Measurements from ENCODE around the gene THRB.

The THRB gene

GRCh38 chr3:24162929-24163328, 331.7 kb downstream of the THRB start:
- no peak overlapping the region for H3K4me2 ChIP-seq (ENCODE audit: low read length)
- H3K4me1 ChIP-seq (ENCODE audit: control insufficient read depth, low read depth, low read length) = no peaks in the 10 kb centered on the region
- no peak overlapping the region for H2BK5ac ChIP-seq (ENCODE audit: low read length)
- no peak overlapping the region for H4K5ac ChIP-seq (ENCODE audit: low read length)
- H3K4me3 ChIP-seq (ENCODE audit: low read length) = no peak overlapping the region
- no peaks in the 10 kb centered on the region for H3K79me1 ChIP-seq (ENCODE audit: low read length)
- no peak overlapping the region for H3K18ac ChIP-seq (ENCODE audit: low read length)
- no peak for DNase-seq
- H4K8ac ChIP-seq (ENCODE audit: low read depth, low read length) = no peak overlapping the region
- no peaks in the 10 kb centered on the region for H3K36me3 ChIP-seq (ENCODE audit: control insufficient read depth, insufficient read depth, low read length)
- no peak overlapping the region for H3K23ac ChIP-seq (ENCODE audit: low read length)
- H3K56ac ChIP-seq (ENCODE audit: low read length) = no peak overlapping the region
- H3K4ac ChIP-seq (ENCODE audit: low read depth, low read length) = no peak overlapping the region
- H2BK15ac ChIP-seq (replicated peaks; ENCODE audit: low read depth) = no peak overlapping the region
- no peaks in the 10 kb centered on the region for H3K27me3 ChIP-seq (ENCODE audit: insufficient read depth, low read length, poor library complexity)
- H2BK120ac ChIP-seq (ENCODE audit: low read depth, low read length) = no peak overlapping the region
- no peak overlapping the region for H3K27ac ChIP-seq (ENCODE audit: low read depth, low read length)
- no peak overlapping the region for H2AK5ac ChIP-seq (ENCODE audit: low read length)
- no peaks in the 10 kb centered on the region for H3K79me2 ChIP-seq (ENCODE audit: control insufficient read depth, insufficient read depth, low read length)
- WGBS (ENCODE audit: extremely low coverage, insufficient coverage, low lambda C conversion rate) = no CpG with 5 or more reads among the region's 3 CpGs
- H3K9ac ChIP-seq (ENCODE audit: low read length) = no peak overlapping the region

DNA sequence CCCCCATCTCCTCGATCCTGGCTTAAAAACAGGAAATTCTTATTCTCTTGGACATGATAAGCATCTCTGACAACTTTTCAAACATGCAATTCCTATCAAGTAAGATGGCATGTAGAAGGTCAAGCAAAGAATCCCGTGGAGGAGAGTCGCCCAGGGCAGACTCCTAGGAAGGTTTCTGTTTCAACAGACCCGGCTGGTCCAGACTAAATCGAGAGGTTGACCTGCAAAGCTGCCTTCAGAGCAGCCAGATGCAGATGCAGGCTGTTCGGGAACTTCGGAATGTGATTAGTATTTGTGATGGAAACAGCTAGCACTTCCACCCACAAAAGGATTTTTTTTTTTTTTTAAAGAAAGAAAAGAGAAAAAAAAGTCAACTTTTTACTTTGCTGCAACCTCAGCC, 332.8 kb downstream of the THRB start:
- H2BK120ac ChIP-seq (ENCODE audit: low read depth, low read length) = no peak overlapping the region
- no peak overlapping the region for H3K56ac ChIP-seq (ENCODE audit: low read length)
- no peak overlapping the region for H2BK15ac ChIP-seq (replicated peaks; ENCODE audit: low read depth)
- WGBS (ENCODE audit: extremely low coverage, insufficient coverage, low lambda C conversion rate) = no CpG with 5 or more reads among the region's 7 CpGs
- no peaks in the 10 kb centered on the region for H3K4me1 ChIP-seq (ENCODE audit: control insufficient read depth, low read depth, low read length)
- H3K4me3 ChIP-seq (ENCODE audit: low read length) = no peak overlapping the region
- H3K9ac ChIP-seq (ENCODE audit: low read length) = no peak overlapping the region
- H3K4me2 ChIP-seq (ENCODE audit: low read length) = no peak overlapping the region
- H3K27ac ChIP-seq (ENCODE audit: low read depth, low read length) = no peak overlapping the region
- no peak overlapping the region for H4K5ac ChIP-seq (ENCODE audit: low read length)
- no peaks in the 10 kb centered on the region for H3K27me3 ChIP-seq (ENCODE audit: insufficient read depth, low read length, poor library complexity)
- H2BK5ac ChIP-seq (ENCODE audit: low read length) = no peak overlapping the region
- H3K36me3 ChIP-seq (ENCODE audit: control insufficient read depth, insufficient read depth, low read length) = no peaks in the 10 kb centered on the region
- H3K79me2 ChIP-seq (ENCODE audit: control insufficient read depth, insufficient read depth, low read length) = no peaks in the 10 kb centered on the region
- no peak overlapping the region for H3K23ac ChIP-seq (ENCODE audit: low read length)
- H4K8ac ChIP-seq (ENCODE audit: low read depth, low read length) = peak overlapping the region; percentile 44
- H3K18ac ChIP-seq (ENCODE audit: low read length) = no peak overlapping the region
- no peak overlapping the region for H3K4ac ChIP-seq (ENCODE audit: low read depth, low read length)
- H2AK5ac ChIP-seq (ENCODE audit: low read length) = no peak overlapping the region
- H3K79me1 ChIP-seq (ENCODE audit: low read length) = no peaks in the 10 kb centered on the region
- DNase-seq = peak; percentile 29

GRCh38 chr3:24160424-24161095, 334.1 kb downstream of the THRB start:
- DNase-seq = peak; percentile 65
- no peak overlapping the region for H2BK15ac ChIP-seq (replicated peaks; ENCODE audit: low read depth)
- no peak overlapping the region for H3K4me3 ChIP-seq (ENCODE audit: low read length)
- no peak overlapping the region for H3K23ac ChIP-seq (ENCODE audit: low read length)
- no peak overlapping the region for H3K9ac ChIP-seq (ENCODE audit: low read length)
- H2AK5ac ChIP-seq (ENCODE audit: low read length) = no peak overlapping the region
- H3K4me1 ChIP-seq (ENCODE audit: control insufficient read depth, low read depth, low read length) = no peaks in the 10 kb centered on the region
- no peaks in the 10 kb centered on the region for H3K79me1 ChIP-seq (ENCODE audit: low read length)
- H3K79me2 ChIP-seq (ENCODE audit: control insufficient read depth, insufficient read depth, low read length) = no peaks in the 10 kb centered on the region
- H3K27me3 ChIP-seq (ENCODE audit: insufficient read depth, low read length, poor library complexity) = no peaks in the 10 kb centered on the region
- no peak overlapping the region for H3K18ac ChIP-seq (ENCODE audit: low read length)
- H4K8ac ChIP-seq (ENCODE audit: low read depth, low read length) = no peak overlapping the region
- H3K27ac ChIP-seq (ENCODE audit: low read depth, low read length) = no peak overlapping the region
- no peak overlapping the region for H2BK5ac ChIP-seq (ENCODE audit: low read length)
- no peak overlapping the region for H3K4ac ChIP-seq (ENCODE audit: low read depth, low read length)
- H3K56ac ChIP-seq (ENCODE audit: low read length) = no peak overlapping the region
- WGBS (ENCODE audit: extremely low coverage, insufficient coverage, low lambda C conversion rate) = no CpG with 5 or more reads among the region's 12 CpGs
- no peak overlapping the region for H3K4me2 ChIP-seq (ENCODE audit: low read length)
- no peak overlapping the region for H4K5ac ChIP-seq (ENCODE audit: low read length)
- no peak overlapping the region for H2BK120ac ChIP-seq (ENCODE audit: low read depth, low read length)
- H3K36me3 ChIP-seq (ENCODE audit: control insufficient read depth, insufficient read depth, low read length) = no peaks in the 10 kb centered on the region

- H3K9ac ChIP-seq (ENCODE audit: low read length) = no peak overlapping the region
- no peak overlapping the region for H3K4me2 ChIP-seq (ENCODE audit: low read length)
- no peak overlapping the region for H3K4ac ChIP-seq (ENCODE audit: low read depth, low read length)
- peak; percentile 19 for DNase-seq
- no peak overlapping the region for H4K8ac ChIP-seq (ENCODE audit: low read depth, low read length)
- H4K5ac ChIP-seq (ENCODE audit: low read length) = no peak overlapping the region
- no peak overlapping the region for H3K18ac ChIP-seq (ENCODE audit: low read length)
- H3K27me3 ChIP-seq (ENCODE audit: insufficient read depth, low read length, poor library complexity) = no peaks in the 10 kb centered on the region
- no peak overlapping the region for H2AK5ac ChIP-seq (ENCODE audit: low read length)
- H2BK5ac ChIP-seq (ENCODE audit: low read length) = no peak overlapping the region
- H2BK15ac ChIP-seq (replicated peaks; ENCODE audit: low read depth) = no peak overlapping the region
- no CpG with 5 or more reads among the region's 6 CpGs for WGBS (ENCODE audit: extremely low coverage, insufficient coverage, low lambda C conversion rate)
- H3K36me3 ChIP-seq (ENCODE audit: control insufficient read depth, insufficient read depth, low read length) = no peaks in the 10 kb centered on the region
- H3K79me1 ChIP-seq (ENCODE audit: low read length) = no peaks in the 10 kb centered on the region
- H3K79me2 ChIP-seq (ENCODE audit: control insufficient read depth, insufficient read depth, low read length) = no peaks in the 10 kb centered on the region
- no peak overlapping the region for H3K4me3 ChIP-seq (ENCODE audit: low read length)
- no peaks in the 10 kb centered on the region for H3K4me1 ChIP-seq (ENCODE audit: control insufficient read depth, low read depth, low read length)
- no peak overlapping the region for H3K56ac ChIP-seq (ENCODE audit: low read length)
- no peak overlapping the region for H3K27ac ChIP-seq (ENCODE audit: low read depth, low read length)
- H2BK120ac ChIP-seq (ENCODE audit: low read depth, low read length) = no peak overlapping the region
- H3K23ac ChIP-seq (ENCODE audit: low read length) = no peak overlapping the region
Measured at GRCh38 chr3:24158761-24159454, 335.7 kb downstream of the THRB start.

DNA sequence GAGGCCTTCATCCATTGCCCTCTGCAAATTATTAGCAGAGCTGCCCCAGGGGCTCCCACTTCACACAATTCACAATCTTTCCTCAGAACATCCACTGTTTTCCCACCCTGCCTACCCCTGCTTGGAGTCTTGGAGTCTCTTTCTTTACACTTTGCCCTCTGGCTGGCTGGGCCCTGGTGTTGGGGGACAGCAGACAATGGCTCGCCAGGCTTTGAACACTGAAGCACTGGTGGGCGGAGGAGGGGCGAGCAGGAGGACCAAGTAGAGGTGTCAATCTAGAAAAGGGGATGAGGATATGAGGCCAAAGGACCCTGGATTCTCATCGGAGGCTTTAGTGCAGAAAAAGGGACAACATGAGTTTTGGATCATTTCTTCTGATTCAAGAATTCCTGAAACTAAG, 337.5 kb downstream of the THRB start:
- no peak overlapping the region for H3K27ac ChIP-seq (ENCODE audit: low read depth, low read length)
- no CpG with 5 or more reads among the region's 4 CpGs for WGBS (ENCODE audit: extremely low coverage, insufficient coverage, low lambda C conversion rate)
- no peaks in the 10 kb centered on the region for H3K79me2 ChIP-seq (ENCODE audit: control insufficient read depth, insufficient read depth, low read length)

More for the DNA sequence above, 337.5 kb downstream of the THRB start:
- Histone ChIP-seq H3K36me3 (ENCODE audit: control insufficient read depth, insufficient read depth, low read length) (no peaks in the 10 kb centered on the region), H2BK120ac (ENCODE audit: low read depth, low read length) (no peak overlapping the region), H4K8ac (ENCODE audit: low read depth, low read length) (no peak overlapping the region), H2BK15ac (replicated peaks; ENCODE audit: low read depth) (no peak overlapping the region), H4K5ac (ENCODE audit: low read length) (no peak overlapping the region), H3K23ac (ENCODE audit: low read length) (no peak overlapping the region), H3K4me1 (ENCODE audit: control insufficient read depth, low read depth, low read length) (no peaks in the 10 kb centered on the region), H2AK5ac (ENCODE audit: low read length) (no peak overlapping the region), H3K4me3 (ENCODE audit: low read length) (no peak overlapping the region), H3K56ac (ENCODE audit: low read length) (no peak overlapping the region), H3K4me2 (ENCODE audit: low read length) (no peak overlapping the region), H3K79me1 (ENCODE audit: low read length) (no peaks in the 10 kb centered on the region), H3K27me3 (ENCODE audit: insufficient read depth, low read length, poor library complexity) (no peaks in the 10 kb centered on the region), H3K4ac (ENCODE audit: low read depth, low read length) (no peak overlapping the region), H3K18ac (ENCODE audit: low read length) (no peak overlapping the region), H3K9ac (ENCODE audit: low read length) (no peak overlapping the region), H2BK5ac (ENCODE audit: low read length) (no peak overlapping the region)
- DNase-seq = no peak
